Pulmonary artery endothelial cell (primary cell): Measurements from ENCODE around the gene NLN. TPM values are rescaled to one million over a fixed set of nuclear protein-coding genes. Genes with fewer than 3 reads are reported as not detected.
A peak's percentile ranks its signal among the peaks of the same experiment; 100 is the strongest.
"Not testable (repeated sequence)": the region's sequence is repeated elsewhere in the genome, so short reads cannot be mapped to it uniquely, and the experiment has no call there.

Experiments
- DNase-seq: peaks from one replicate; pipeline ENCODE4 v3.0.0-alpha.2; 2011; ENCODE audit warnings: low read depth, low spot score
- total RNA-seq: library from RNA; depleted of rRNA; stranded (reverse); fragments of >200 nt; gene quantifications from 2 replicates; pipeline ENCODE4 v1.2.3, GENCODE V29; 2014

NLN gene
- total RNA-seq, 1 donor from 2014 or later: 46.0 TPM

- DNase-seq: no peak
These were observed 49.3 kb downstream of the NLN start for GRCh38 chr5:65771266-65771665.

- not testable (repeated sequence) for DNase-seq
These were observed 51.0 kb downstream of the NLN start for GRCh38 chr5:65772963-65773362.

- DNase-seq: no peak
These were observed 52.3 kb downstream of the NLN start for GRCh38 chr5:65774346-65774745.

- DNase-seq: no peak
These were observed 53.5 kb downstream of the NLN start for GRCh38 chr5:65775476-65775875.

GRCh38 chr5:65776441-65777141, 54.6 kb downstream of the NLN start:
- DNase-seq: no peak

GRCh38 chr5:65778126-65778525, 56.1 kb downstream of the NLN start:
- peak; percentile 41 for DNase-seq

- DNase-seq: no peak
These were observed 57.6 kb downstream of the NLN start for GRCh38 chr5:65779643-65780042.

- not testable (repeated sequence) for DNase-seq
These were observed 66.3 kb downstream of the NLN start for GRCh38 chr5:65788296-65788695.

- DNase-seq: no peak
These were observed 68.6 kb downstream of the NLN start for GRCh38 chr5:65790371-65791163.

GRCh38 chr5:65791712-65792673, 70.0 kb downstream of the NLN start:
- DNase-seq: no peak

- DNase-seq: no peak
These were observed 74.3 kb downstream of the NLN start for GRCh38 chr5:65796269-65796668.

- no peak for DNase-seq
These were observed 74.8 kb downstream of the NLN start for GRCh38 chr5:65796751-65797316.

- DNase-seq: no peak
These were observed 75.5 kb downstream of the NLN start for GRCh38 chr5:65797481-65797880.

GRCh38 chr5:65799857-65800256, 77.9 kb downstream of the NLN start:
- DNase-seq: no peak

- DNase-seq: no peak
These were observed 78.8 kb downstream of the NLN start for GRCh38 chr5:65800775-65801174.

- peak; percentile 32 for DNase-seq
These were observed 79.4 kb downstream of the NLN start for GRCh38 chr5:65801352-65801783.

GRCh38 chr5:65802080-65802479, 80.1 kb downstream of the NLN start:
- DNase-seq: no peak

- DNase-seq: no peak
These were observed 80.8 kb downstream of the NLN start for GRCh38 chr5:65802820-65803219.

GRCh38 chr5:65803699-65804391, 81.8 kb downstream of the NLN start:
- no peak for DNase-seq

GRCh38 chr5:65805089-65805488, 83.1 kb downstream of the NLN start:
- no peak for DNase-seq

GRCh38 chr5:65807494-65807893, 85.5 kb downstream of the NLN start:
- not testable (repeated sequence) for DNase-seq
